ENCODE data around the gene NRG3.

NRG3 gene

GRCh38 chr10:82068501-82068900, 193.5 kb downstream of the NRG3 start:
- Histone ChIP-seq H3K36me3 (no peaks in the 10 kb centered on the region), H3K4me1 (no peaks in the 10 kb centered on the region), H3K9me3 (no peaks in the 10 kb centered on the region), H3K27ac (no peak overlapping the region), H3K27me3 (no peaks in the 10 kb centered on the region), H3K4me3 (no peak overlapping the region)
- no peak for TF ChIP-seq CTCF (IDR thresholded peaks at IDR 0.05)
- intact Hi-C loops (cut with DNase I; ENCODE audit: low total_unique reads): no loop called here
- no peak for DNase-seq

- DNase-seq: no peak
- TF ChIP-seq CTCF (IDR thresholded peaks at IDR 0.05): no peak
- Histone ChIP-seq H3K4me1 (no peaks in the 10 kb centered on the region), H3K9me3 (no peaks in the 10 kb centered on the region), H3K27me3 (no peaks in the 10 kb centered on the region), H3K36me3 (no peaks in the 10 kb centered on the region), H3K27ac (no peak overlapping the region), H3K4me3 (no peak overlapping the region)
- intact Hi-C loops (cut with DNase I; ENCODE audit: low total_unique reads): no loop called here
Measured at GRCh38 chr10:82071231-82071630, 196.2 kb downstream of the NRG3 start.

GRCh38 chr10:82072124-82072523, 197.1 kb downstream of the NRG3 start:
- Histone ChIP-seq H3K27ac (no peak overlapping the region), H3K4me3 (no peak overlapping the region), H3K36me3 (no peaks in the 10 kb centered on the region), H3K4me1 (no peaks in the 10 kb centered on the region), H3K27me3 (no peaks in the 10 kb centered on the region), H3K9me3 (no peaks in the 10 kb centered on the region)
- DNase-seq: no peak
- TF ChIP-seq CTCF (IDR thresholded peaks at IDR 0.05): no peak
- intact Hi-C loops (cut with DNase I; ENCODE audit: low total_unique reads): no loop called here

- H3K27ac ChIP-seq: no peak overlapping the region
- no peak for DNase-seq
- H3K4me3 ChIP-seq: no peak overlapping the region
- H3K4me1 ChIP-seq: no peaks in the 10 kb centered on the region
- intact Hi-C loops (cut with DNase I; ENCODE audit: low total_unique reads): no loop called here
- H3K36me3 ChIP-seq: no peaks in the 10 kb centered on the region
- H3K27me3 ChIP-seq: no peaks in the 10 kb centered on the region
- TF ChIP-seq CTCF (IDR thresholded peaks at IDR 0.05): no peak
- no peaks in the 10 kb centered on the region for H3K9me3 ChIP-seq
Measured at GRCh38 chr10:82075605-82076004, 200.6 kb downstream of the NRG3 start.

- Histone ChIP-seq H3K27ac (no peak overlapping the region), H3K9me3 (no peaks in the 10 kb centered on the region), H3K27me3 (no peaks in the 10 kb centered on the region), H3K4me1 (no peaks in the 10 kb centered on the region), H3K4me3 (no peak overlapping the region), H3K36me3 (no peaks in the 10 kb centered on the region)
- intact Hi-C loops (cut with DNase I; ENCODE audit: low total_unique reads): no loop called here
- TF ChIP-seq CTCF (IDR thresholded peaks at IDR 0.05): no peak
- DNase-seq: no peak
Measured at GRCh38 chr10:82084496-82084895, 209.5 kb downstream of the NRG3 start.

- intact Hi-C loops (cut with DNase I; ENCODE audit: low total_unique reads): no loop called here
- Histone ChIP-seq H3K9me3 (no peaks in the 10 kb centered on the region), H3K27me3 (no peaks in the 10 kb centered on the region), H3K36me3 (no peaks in the 10 kb centered on the region), H3K27ac (no peak overlapping the region), H3K4me3 (no peak overlapping the region), H3K4me1 (no peaks in the 10 kb centered on the region)
- DNase-seq: no peak
- no peak for TF ChIP-seq CTCF (IDR thresholded peaks at IDR 0.05)
Measured at GRCh38 chr10:82084904-82085303, 209.9 kb downstream of the NRG3 start.

Measured in tibial artery (tissue), 4 donors.